Activated CD4-positive, alpha-beta T cell treated with anti-CD3 and anti-CD28 coated beads for 36 hours (primary cell): ENCODE results near the gene ZCCHC9. TPM values are rescaled to one million over a fixed set of nuclear protein-coding genes. Genes with fewer than 3 reads are reported as not detected.

Experiments used
- ATAC-seq: fragments of 200-7000 bp; cut with Tn5 transposase; one replicate; pipeline ENCODE4 v1.10.0; 2021; ENCODE audit warnings: mild to moderate bottlenecking, moderate library complexity
- CTCF ChIA-PET: fragments of 350-600 bp; sonication (Branson Sonifier 250); formaldehyde crosslinking; loops from one replicate; lab custom pipeline; 2021; ENCODE audit warnings: antibody characterized with exemption; lab: Charles Lee
- POLR2A ChIA-PET: fragments of 350-600 bp; sonication (Branson Sonifier 250); formaldehyde crosslinking; loops from one replicate; lab custom pipeline; 2021; ENCODE audit warnings: antibody characterized with exemption, inconsistent platforms; lab: Charles Lee
- DNase-seq: peaks from one replicate; pipeline ENCODE4 v3.0.0-alpha.2; 2020
- H3K27ac Mint-ChIP-seq: one replicate; pipeline ENCODE4 v1.8.0; 2021; ENCODE audit warnings: mixed read lengths
- H3K27me3 Mint-ChIP-seq: one replicate; pipeline ENCODE4 v1.8.0; 2021; ENCODE audit warnings: mixed read lengths
- H3K36me3 Mint-ChIP-seq: one replicate; pipeline ENCODE4 v1.8.0; 2021; ENCODE audit warnings: low read depth, mixed read lengths
- H3K4me1 Mint-ChIP-seq: one replicate; pipeline ENCODE4 v1.8.0; 2021; ENCODE audit warnings: mixed read lengths
- H3K4me3 Mint-ChIP-seq: one replicate; pipeline ENCODE4 v1.8.0; 2021; ENCODE audit warnings: mild to moderate bottlenecking, moderate library complexity, mixed read lengths
- H3K9me3 Mint-ChIP-seq: one replicate; pipeline ENCODE4 v1.8.0; 2021; ENCODE audit warnings: low read depth, mixed read lengths
- intact Hi-C, 2 experiments: fragments of 100-400 bp; cut with DNase I in 1 of 2; cut with micrococcal nuclease in 1 of 2; formaldehyde crosslinking; loops; one replicate each; pipeline versions ENCODE4 v1.14.2 to v1.15.1; 2022 to 2024; cut with DNase I, micrococcal nuclease
- total RNA-seq, 2 experiments: library from RNA; stranded (reverse); gene quantifications; one replicate each; pipeline ENCODE4 v1.2.3, GENCODE V29; 2021

ZCCHC9 gene
- total RNA-seq, 2 experiments from 2014 or later = 44.3 to 45.5 TPM

DNA sequence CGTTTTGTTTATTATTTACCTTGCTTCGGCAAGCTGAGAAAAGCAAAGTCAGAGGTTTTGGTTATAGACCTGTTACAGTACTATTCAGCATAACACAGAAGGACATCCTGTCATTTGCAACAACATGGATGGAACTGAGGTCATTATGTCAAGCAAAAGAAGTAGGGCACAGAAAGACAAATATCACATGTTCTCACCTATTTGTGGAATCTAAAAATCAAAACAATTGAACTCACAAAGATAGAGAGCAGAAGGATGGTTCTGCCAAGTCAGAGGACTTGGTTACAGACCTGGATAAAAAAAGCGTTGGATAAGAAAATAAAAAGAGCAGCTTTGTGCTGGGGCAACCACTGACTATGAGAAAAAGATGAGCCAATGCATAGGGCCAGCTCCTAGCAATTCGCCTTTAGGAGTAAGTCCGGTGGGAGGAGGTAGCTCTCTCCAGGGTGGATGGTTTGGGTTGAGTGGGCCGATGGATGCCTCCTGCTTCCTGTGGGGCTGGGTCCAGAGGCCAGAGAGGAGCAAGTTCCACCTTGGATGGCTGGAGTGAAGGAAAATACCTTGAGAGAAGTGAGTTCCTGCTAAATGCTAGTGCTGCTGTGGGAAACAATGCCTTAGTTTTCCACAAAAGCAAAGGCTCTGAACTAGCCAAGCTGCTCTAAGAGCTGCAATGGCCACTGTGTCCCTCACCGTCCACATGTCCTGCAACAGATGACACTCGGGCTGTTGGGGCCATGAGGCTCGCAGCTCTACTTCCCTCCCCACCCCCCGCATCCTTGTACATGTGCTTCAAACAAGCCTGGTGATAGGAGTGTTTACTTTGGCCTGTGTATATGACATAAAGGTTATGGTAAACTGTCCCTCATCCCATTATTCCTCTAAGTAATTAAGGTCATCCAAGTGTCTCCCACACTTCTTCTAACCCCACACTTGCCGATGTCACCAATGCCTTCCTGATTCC lies 54.2 kb downstream of the ZCCHC9 start:
- H3K9me3 Mint-ChIP-seq = no peaks in the 10 kb centered on the region
- no peak for DNase-seq
- no peak for ATAC-seq
- no peaks in the 10 kb centered on the region for H3K36me3 Mint-ChIP-seq
- CTCF ChIA-PET = interaction anchor here (1.5 kb wide), 1 partner anchor 9 kb away, joined by 3 read pairs; no protein-coding TSS in a partner anchor
- H3K4me1 Mint-ChIP-seq = no peaks in the 10 kb centered on the region
- H3K27me3 Mint-ChIP-seq = no peaks in the 10 kb centered on the region
- POLR2A ChIA-PET = no interaction called here
- H3K4me3 Mint-ChIP-seq = no peak overlapping the region
- H3K27ac Mint-ChIP-seq = no peak overlapping the region
- intact Hi-C loops = no loop called here

- no peaks in the 10 kb centered on the region for H3K27me3 Mint-ChIP-seq
- CTCF ChIA-PET = no interaction called here
These were observed 57.7 kb downstream of the ZCCHC9 start for GRCh38 chr5:81359108-81359507.

DNA sequence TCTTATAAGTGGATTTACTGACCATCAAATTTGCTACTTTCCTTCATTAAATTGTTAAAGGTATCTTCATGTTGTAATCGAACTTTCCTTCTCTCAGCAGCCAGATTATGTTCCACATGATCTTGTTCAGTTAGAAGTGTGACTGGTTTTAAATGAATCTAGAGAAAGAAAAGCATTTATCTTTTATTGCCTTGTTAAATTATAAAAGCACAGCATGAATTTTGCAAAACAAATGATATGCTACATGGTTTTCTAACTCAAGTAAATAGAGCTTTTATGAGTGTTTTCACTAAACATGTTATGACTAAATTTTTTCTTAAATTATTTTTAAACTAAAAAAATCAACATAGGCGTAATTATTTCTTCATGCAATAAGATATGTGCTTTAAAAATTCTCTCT lies 58.5 kb downstream of the ZCCHC9 start:
- ATAC-seq (no peak), DNase-seq (no peak)
- H3K4me3 Mint-ChIP-seq = no peak overlapping the region
- no peaks in the 10 kb centered on the region for H3K27me3 Mint-ChIP-seq
- H3K36me3 Mint-ChIP-seq = no peaks in the 10 kb centered on the region
- intact Hi-C loops = no loop called here
- no peak overlapping the region for H3K27ac Mint-ChIP-seq
- CTCF ChIA-PET = no interaction called here
- POLR2A ChIA-PET = no interaction called here
- no peaks in the 10 kb centered on the region for H3K4me1 Mint-ChIP-seq
- H3K9me3 Mint-ChIP-seq = no peaks in the 10 kb centered on the region

More at GRCh38 chr5:81359108-81359507, 57.7 kb downstream of the ZCCHC9 start:
- DNase-seq (no peak), ATAC-seq (no peak)
- Mint-ChIP-seq H3K27ac (no peak overlapping the region), H3K36me3 (no peaks in the 10 kb centered on the region), H3K4me3 (no peak overlapping the region), H3K9me3 (no peaks in the 10 kb centered on the region), H3K4me1 (no peaks in the 10 kb centered on the region)
- POLR2A ChIA-PET = no interaction called here
- intact Hi-C loops = no loop called here

- no peak overlapping the region for H3K27ac Mint-ChIP-seq
- no peaks in the 10 kb centered on the region for H3K9me3 Mint-ChIP-seq
- DNase-seq (no peak), ATAC-seq (no peak)
- no peaks in the 10 kb centered on the region for H3K36me3 Mint-ChIP-seq
- no peaks in the 10 kb centered on the region for H3K27me3 Mint-ChIP-seq
- POLR2A ChIA-PET = no interaction called here
- intact Hi-C loops = no loop called here
- H3K4me3 Mint-ChIP-seq = no peak overlapping the region
- H3K4me1 Mint-ChIP-seq = no peaks in the 10 kb centered on the region
- CTCF ChIA-PET = no interaction called here
These were observed 59.3 kb downstream of the ZCCHC9 start for GRCh38 chr5:81360640-81361039.

DNA sequence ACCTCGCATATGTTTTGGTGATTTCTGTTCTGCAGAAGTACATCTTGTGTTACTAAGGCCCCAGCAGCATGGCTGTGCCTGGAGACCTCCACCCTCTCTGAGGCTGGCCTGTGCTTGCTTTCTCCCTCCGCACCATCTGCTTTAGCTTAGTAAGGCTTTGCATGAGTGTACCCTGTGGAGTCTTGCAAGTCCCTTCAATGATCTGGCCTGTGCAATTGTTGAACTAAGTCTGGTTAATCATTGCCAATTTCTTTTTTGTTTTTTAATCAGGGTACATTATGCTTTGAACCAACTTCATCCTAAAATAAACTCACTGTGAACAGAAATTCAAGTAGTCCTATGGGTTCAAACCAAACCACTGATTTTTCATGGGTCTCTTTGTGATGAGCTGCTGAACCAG lies 60.2 kb downstream of the ZCCHC9 start:
- Mint-ChIP-seq H3K36me3 (no peaks in the 10 kb centered on the region), H3K27me3 (no peaks in the 10 kb centered on the region), H3K9me3 (no peaks in the 10 kb centered on the region), H3K4me3 (no peak overlapping the region), H3K4me1 (no peaks in the 10 kb centered on the region), H3K27ac (no peak overlapping the region)
- no peak for ATAC-seq
- no peak for DNase-seq
- intact Hi-C loops = no loop called here
- CTCF ChIA-PET = no interaction called here
- POLR2A ChIA-PET = no interaction called here

Other genes with a start within 250 kb of the ZCCHC9 start
- not detected for gene CKMT2, start 68.3 kb upstream of the ZCCHC9 start, total RNA-seq
- gene ACOT12, start 92.5 kb downstream of the ZCCHC9 start, total RNA-seq = not detected